HG03442 (cell line): Measurements from ENCODE around the gene FAM89B.

ENCODE experiments used
- ATAC-seq: cut with Tn5 transposase; IDR thresholded peaks from one replicate; pipeline ENCODE4 v1.9.1; 2021; ENCODE audit warnings: mild to moderate bottlenecking, moderate library complexity; ENCODE audit not compliant: unreplicated experiment

The FAM89B gene

GRCh38 chr11:65573391-65574079, 1.2 kb downstream of the FAM89B start:
- ATAC-seq = no peak

DNA sequence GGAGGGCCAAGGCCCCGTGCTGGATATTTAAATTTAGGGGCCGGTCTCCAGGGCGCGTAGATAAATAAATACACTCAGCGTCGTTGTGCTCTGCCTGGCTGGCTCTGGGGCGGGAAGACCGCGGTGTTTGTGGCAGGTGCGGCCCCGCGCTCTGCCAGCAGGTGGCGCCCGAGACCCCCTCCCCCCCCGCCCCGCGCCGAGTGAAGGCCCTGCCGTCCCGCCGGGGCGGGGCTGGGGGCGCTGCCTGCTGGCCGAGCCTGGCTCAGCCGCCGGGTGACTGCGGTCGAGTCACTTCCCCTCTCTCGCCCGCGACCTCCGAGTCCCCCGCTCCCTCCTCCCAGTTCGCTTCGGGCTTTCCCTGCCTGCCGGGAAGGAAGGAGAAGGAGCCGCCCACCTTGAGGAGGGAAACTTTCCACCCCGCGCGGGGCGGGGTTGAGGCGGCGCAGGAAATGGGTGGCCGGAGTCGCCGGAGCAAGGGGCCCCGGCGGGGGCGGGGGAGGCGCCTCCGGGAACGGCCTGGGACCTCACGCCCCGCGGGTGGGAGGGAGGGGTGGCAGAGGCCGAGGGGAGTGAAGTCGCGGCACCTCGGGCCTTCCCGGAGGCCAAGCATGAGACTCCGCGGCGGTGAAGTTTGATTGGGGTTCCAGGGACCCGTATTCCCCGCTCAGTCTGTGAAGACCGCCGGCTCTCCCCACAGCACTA, 1.9 kb downstream of the FAM89B start:
- ATAC-seq = peak; percentile 30

- no peak for ATAC-seq
Observed at GRCh38 chr11:65574811-65575567, 2.7 kb downstream of the FAM89B start.

GRCh38 chr11:65575568-65576231, 3.4 kb downstream of the FAM89B start, which contains the start of gene EHBP1L1:
Gene EHBP1L1 (plus strand): TSS chr11:65576053. CDS start chr11:65576303, 250 bp downstream.
- ATAC-seq = no peak

GRCh38 chr11:65576232-65576866, 4.0 kb downstream of the FAM89B start:
- no peak for ATAC-seq

- no peak for ATAC-seq
Observed at GRCh38 chr11:65576867-65577755, 4.8 kb downstream of the FAM89B start.

GRCh38 chr11:65577756-65578109, 5.4 kb downstream of the FAM89B start:
- no peak for ATAC-seq

DNA sequence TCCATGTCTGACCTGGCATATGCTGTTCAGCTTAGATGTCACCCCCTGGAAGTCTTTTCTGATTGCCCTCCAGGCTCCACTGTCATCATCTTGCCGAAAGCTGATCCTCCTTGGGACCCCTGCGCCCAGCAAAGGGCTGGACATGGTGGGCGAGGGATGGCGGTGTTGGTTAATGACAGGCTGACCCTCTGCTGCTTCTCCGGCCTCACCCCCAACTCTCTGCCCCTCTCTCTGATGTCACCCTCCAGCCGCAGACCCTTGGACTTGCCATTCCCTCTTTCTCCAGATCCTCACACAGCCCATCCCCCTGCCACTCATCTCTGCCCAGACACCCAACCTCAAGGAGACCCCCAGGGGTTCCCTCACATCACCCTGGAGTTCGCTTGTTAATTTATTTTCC, 5.8 kb downstream of the FAM89B start:
- no peak for ATAC-seq

GRCh38 chr11:65578667-65579066, 6.3 kb downstream of the FAM89B start:
- no peak for ATAC-seq

DNA sequence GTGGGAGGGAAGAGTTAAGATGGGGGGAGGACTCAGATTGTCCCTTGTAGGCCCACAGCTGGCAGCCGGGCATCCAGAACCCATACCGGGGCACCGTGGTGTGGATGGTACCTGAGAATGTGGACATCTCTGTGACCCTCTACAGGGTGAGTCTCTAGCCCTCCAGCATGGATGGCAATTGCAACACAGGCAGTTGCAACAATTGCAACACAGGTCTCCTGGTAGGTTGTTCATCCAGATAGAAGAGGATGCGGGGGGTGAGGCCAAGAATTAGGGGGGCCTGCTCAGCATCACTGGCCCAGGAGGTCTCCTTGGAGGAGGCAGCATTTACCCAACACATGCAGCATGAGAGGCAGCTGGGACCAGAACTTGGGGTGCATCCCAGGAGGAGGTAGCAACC, 7.0 kb downstream of the FAM89B start:
- no peak for ATAC-seq

- ATAC-seq = no peak
Observed at GRCh38 chr11:65580031-65580692, 7.8 kb downstream of the FAM89B start.

DNA sequence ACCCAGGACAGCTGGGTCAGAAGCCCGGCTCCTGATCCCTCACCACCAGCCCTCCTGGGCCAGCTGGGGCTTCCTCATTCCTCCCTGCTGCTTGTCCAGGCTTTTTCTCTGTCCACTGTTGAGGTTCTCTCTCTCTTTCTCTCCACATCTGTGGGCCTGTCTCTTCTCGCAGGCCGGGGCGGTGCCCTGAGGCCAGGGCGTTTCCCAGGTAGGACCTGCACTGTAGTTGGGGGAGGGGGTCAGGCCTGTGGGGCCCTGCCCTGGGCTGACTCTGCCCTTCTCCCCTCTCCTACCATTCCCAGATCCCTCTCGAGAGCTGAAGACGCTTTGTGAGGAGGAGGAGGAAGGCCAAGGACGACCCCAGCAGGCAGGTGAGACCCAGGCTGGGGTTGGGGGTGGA, 8.4 kb downstream of the FAM89B start:
- no peak for ATAC-seq

- ATAC-seq = no peak
Observed at GRCh38 chr11:65581928-65582327, 9.6 kb downstream of the FAM89B start.

GRCh38 chr11:65583589-65583988, 11.3 kb downstream of the FAM89B start:
- ATAC-seq = no peak

DNA sequence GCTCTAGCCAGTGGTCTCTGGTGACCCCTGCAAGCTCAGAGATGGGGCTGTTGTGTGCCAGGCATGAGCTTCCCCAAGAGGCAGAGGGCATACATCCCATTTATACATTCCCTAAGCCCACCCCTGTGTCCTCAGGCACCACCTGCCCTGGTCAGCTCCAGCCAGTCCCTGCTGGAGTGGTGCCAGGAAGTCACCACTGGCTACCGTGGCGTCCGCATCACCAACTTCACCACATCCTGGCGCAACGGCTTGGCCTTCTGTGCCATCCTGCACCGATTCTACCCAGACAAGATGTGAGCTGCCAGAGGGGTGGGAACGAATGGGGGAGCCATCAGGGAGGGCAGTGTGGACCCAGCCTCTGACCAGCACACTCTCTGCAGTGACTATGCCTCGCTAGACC, 11.8 kb downstream of the FAM89B start:
- ATAC-seq = no peak

DNA sequence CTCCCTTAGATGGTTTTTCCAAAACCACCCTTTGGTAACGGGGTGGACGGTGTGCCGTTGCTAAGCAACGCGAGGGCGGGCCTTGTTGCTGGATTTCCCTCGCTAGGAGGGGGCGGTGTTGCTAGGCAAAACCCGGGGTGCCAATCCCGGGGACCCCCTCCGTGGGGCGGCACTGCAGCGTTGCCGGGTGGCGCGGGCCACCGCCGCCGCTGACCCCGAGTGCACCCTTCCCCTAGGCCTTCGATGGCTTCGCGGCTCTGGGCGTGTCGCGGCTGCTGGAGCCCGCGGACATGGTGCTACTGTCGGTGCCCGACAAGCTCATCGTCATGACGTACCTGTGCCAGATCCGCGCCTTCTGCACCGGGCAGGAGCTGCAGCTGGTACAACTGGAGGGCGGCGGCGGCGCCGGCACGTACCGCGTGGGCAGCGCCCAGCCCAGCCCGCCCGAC, 12.4 kb downstream of the FAM89B start:
- ATAC-seq = no peak

GRCh38 chr11:65585396-65586246, 13.3 kb downstream of the FAM89B start:
- no peak for ATAC-seq

DNA sequence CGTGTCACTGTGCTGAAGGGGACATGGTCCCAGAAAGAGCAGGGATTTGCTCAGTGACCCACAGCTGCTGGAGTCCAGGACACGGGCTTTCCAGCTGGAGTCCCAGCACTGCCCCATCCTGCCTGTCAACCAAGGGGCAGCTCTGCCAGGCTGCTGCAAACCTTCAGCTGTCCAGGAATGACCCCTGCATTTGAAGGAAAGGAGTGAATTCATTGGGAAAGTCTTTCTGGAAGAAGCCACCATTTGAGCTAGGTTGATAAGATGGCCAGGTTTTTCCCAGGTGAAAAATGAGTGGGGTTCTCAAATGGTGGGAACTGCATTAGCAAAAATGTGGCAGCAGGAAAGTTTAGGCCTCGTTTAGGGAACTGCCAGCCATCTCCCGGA, 13.9 kb downstream of the FAM89B start:
- ATAC-seq = no peak
